T-helper 1 cell (primary cell): ENCODE measurements around the gene MOBP.
"Not testable (repeated sequence)": the region's sequence is repeated elsewhere in the genome, so short reads cannot be mapped to it uniquely, and the experiment has no call there.

Experiments used
- DNase-seq, 5 donors: peaks; one replicate each; pipeline ENCODE4 v3.0.0-alpha.2; 2012 to 2020
- total RNA-seq, 4 donors: gene quantifications; one replicate each; lab custom pipeline; 2026; lab: John Stamatoyannopoulos, UW

MOBP gene
- 0 to 0.15 (median 0.04) reads per million in 4 donors for total RNA-seq

DNA sequence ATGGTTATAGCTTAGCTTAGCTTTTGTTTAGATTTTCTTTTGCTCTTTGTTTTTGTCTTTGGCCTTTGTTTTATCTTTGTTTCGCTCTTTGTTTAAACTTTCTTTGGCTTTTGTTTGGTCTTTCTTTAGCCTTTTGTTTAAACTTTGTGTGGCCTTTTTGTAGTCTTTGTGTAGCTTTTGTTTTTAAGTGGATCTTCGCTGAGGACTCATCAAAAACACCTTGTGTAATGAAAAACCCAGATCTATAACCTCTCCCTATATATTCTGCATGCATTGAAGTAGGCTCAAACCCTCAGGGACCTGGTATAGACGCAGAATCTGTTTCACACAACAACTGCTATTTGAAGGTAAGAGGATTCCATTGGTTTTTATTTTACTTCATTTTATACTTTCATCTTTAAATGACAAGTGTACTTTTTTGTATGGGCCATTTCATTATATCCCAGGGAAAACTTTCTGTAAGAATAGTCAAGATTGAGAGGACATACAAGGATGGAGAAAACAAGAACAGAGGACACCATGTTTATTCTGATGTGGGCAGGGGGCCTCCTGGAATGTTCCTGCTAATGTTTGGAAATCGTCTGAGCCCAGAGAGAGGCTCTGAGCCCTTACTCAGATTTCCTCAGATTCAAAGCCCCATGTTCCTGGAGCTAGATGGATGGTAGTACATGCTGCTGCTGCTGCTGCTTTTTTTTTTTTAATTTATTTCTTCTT is at the start of gene MOBP:
Gene MOBP (plus strand): TSS at position 287 of the 714 bp plus-strand sequence. CDS start 34,390 bp downstream, outside the sequence.
- no peak for DNase-seq

- not testable (repeated sequence) for DNase-seq
These were observed 48.8 kb upstream of the MOBP start for GRCh38 chr3:39418556-39419225.

- DNase-seq, result no peak
These were observed 47.7 kb upstream of the MOBP start for GRCh38 chr3:39419742-39420315.

DNA sequence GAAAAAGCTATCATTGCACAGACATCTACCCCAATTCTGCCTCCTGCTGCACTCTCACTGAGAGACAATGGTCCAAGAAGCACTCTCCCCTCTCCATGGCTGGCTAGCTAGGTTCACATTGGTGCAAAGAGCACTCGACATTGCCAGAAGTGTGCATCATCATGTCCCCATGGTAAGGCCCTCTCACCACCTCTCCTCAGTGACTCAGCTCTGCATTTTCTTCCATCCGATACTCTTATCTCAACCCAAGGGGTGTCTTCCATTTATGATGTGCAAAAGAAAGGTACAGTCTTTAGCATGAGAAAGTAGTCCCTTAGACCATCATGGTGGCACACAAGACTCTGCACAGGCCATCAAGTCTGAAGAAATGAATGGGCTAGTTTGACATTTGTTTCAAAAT is 46.9 kb upstream of the MOBP start:
- no peak for DNase-seq

GRCh38 chr3:39423436-39423970 is 44.0 kb upstream of the MOBP start:
- no peak for DNase-seq

GRCh38 chr3:39426312-39426711 is 41.2 kb upstream of the MOBP start:
- no peak for DNase-seq

DNA sequence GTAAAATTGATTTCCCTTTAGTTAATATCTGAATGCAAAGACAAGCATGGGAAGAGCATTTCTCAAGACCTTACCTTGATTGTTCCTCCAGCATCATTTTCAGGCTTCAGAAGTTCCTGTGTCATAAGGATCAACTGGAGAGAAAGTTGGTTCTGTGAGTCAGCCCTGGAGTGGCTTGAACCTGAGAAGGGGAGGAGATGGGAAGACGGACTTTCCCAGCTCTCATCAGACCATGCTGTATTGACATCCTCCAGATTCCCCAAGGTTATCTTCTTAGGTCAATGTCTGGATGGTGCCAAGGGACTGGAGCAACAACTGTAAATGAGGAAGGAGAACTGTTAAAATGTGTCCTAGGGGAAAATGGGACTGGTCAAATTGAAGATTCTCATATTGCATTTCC is 40.0 kb upstream of the MOBP start:
- no peak for DNase-seq

GRCh38 chr3:39428745-39429201 is 38.7 kb upstream of the MOBP start:
- no peak for DNase-seq

DNA sequence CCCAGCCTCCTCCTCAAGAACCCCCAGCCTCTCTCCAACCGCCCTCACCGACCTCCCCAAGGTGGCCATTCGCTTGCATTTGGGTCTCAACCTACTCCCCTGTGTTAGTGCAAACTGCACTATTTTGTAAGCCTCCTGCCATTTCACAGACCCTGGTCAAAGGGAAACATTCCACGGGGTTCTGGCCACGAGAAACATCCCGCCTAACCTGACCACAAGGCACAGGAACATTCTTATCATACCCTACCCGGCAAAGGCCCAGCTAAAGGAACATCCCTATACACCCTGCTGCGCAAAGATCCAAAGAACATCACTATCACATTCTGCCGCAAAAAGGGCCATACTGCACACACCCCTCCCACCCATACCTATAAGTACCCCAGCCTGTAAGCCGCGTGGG is 38.0 kb upstream of the MOBP start:
- DNase-seq, result no peak

- DNase-seq, result no peak
These were observed 35.1 kb upstream of the MOBP start for GRCh38 chr3:39432342-39432741.

GRCh38 chr3:39433642-39434041 is 33.8 kb upstream of the MOBP start:
- DNase-seq, result no peak

GRCh38 chr3:39434574-39434973 is 32.9 kb upstream of the MOBP start:
- DNase-seq, result no peak

DNA sequence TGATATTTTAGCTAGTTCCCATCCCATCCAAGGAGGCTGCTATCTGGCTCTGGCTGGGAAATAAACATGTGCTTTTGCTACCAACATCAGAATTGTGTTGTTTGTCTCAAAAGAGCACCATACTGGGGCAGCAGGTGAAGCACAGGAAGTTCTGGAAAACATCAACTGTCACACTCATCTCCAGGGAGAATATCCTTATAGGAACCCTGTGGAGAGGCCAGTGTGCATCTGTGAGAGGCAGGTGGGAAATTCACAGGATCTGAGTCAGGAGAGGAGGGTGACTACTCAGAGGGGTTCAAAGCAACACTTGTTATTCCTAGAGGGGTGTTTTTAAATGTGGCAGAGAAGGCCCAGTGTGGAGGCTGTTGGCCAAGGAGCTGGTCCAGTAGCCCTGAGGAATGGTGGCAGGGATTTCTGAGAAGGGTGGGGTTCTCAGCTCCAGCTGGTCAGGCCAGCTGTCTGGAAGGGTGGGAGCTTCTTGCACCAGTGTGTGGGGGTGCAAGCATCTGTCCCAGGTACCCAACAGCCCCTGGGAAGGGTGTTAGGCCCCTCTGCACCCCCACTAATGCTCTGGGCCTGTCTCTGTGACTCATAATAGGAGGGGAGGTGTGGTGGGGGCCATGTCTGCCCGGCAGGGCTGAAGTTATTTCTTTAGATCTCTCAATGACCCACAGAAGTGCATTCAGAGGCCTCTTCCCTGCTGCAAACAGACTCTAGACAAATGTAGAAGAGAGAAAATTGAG is 32.3 kb upstream of the MOBP start:
- no peak for DNase-seq

- DNase-seq, result no peak
These were observed 28.6 kb upstream of the MOBP start for GRCh38 chr3:39438880-39439279.

GRCh38 chr3:39440316-39440715 is 27.2 kb upstream of the MOBP start:
- DNase-seq, result no peak

DNA sequence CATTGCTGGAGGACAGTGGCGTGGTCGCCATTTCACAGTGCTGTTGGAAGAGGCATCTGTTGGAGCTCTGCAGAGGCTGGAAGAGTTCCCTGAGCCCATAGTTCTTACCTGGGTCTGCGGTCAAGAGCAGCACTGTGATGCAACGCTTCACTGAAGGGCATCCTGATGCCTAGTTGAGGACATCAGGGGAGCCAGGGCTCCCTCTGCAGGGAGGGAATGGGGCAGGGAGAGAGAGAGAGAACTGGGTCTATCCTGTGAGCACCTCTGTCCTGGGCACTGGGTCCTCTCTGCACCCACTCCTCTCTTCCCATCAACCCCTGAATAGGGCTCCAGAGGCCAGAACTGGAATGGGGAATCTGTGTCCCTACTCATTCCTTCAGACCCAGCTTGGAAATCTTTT is 23.9 kb upstream of the MOBP start:
- no peak for DNase-seq

DNA sequence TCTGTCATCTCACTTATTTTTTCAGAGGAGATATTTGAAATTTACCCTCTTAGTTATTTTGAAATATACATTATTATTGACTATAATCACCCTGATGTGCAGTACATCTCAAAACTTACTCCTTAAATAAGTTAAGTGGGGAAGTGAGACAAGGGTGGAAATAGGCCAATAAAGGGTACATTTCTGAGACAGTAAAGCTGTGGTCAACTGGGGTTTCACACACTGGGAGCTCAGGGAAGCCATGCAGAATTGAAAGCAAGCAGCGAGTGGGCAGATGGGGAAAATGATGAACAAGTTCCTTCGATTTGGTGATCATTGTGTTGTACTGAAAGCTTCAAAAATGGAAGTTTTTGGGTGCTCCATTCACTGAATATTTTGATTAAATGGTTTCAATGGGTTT is 21.6 kb upstream of the MOBP start:
- DNase-seq, result no peak

DNA sequence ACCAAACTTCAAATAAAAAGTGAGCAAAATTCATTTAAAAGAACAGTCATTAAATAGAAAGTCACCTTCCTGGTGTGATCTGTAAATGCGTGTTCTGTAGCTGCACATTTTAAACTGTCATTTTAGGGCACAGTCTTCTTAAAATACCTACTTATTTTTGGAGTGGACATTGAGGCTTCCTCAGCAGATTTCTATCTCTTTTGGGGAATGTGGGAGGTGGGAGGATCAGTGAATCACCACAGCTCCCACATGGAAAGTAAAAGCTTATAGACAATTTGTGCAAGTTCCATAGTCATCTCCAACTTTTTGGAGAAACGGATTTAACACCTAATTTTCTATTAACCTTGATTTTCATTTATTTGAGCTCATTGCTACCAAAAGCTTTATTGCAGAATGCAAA is 21.0 kb upstream of the MOBP start:
- DNase-seq, result no peak

DNA sequence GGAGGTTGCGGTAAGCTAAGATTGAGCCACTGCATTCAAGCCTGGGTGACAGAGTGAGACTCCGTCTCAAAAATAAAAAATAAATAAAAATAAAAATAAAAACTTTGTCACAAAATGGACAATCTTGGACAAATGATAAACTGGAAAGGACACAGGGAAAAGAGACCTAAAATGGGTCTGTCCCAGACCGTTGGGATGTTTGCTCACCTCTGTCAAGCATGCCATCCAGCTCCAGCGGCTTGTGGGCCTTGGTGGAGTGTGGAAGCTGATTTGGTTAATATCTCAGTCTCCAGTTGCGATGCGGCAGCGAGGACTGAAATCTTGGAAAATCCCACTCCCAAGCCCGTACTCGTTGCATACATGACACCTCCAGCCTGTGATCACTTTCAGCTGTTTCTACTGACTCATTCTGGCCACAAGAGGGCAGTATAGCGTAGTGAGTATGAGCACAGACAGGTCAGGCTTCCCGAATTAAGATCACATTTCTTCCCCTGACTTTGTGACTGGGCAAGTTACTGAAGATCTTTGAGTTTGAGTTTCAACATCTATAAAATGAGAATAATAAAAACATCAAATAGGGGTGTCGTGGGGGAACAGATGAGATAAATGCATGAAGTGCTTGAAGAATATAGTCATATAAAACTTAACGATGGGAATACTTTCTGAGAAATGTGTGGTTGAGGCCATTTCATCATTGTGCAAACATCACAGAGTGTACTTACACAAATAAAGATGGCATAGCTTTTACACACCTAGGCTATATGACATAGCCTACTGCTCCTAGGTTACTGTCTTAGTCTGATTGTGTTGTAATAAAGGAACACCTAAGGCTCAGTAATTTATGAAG is 19.6 kb upstream of the MOBP start:
- DNase-seq, result peak in 4 of 5 donors; percentile 20 to 55 (median 48)

DNA sequence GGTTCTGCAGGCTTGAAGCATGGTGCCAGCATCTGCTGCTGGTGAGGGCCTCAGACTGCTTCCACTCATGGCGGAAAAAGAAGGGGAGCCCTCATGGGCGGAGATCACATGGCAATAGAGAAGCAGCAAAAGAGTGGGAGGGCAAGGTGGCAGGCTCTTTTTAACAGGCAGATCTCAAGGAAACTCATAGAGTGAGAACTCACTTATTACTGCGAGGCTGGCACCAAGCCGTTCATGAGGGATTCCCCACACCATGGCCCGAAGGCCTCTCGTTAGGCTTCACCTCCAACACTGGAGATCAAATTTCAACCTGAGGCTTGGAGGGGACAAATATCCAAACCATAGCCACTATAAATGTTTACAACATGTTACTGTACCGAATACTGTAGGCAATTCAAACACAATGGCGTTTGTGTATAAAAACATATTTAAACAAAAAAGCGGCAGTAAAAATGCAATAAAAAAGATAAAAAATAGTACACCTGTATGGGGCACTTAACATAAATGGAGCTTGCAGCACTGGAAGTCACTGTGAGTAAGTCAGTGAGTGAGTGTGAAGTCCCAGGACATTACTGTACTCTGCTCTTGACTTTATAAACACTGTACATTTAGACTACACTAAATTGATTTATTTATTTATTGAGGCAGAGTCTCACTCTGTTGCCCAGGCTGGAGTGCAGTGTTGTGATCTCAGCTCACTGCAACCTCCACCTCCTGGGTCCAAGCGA is 18.8 kb upstream of the MOBP start:
- no peak for DNase-seq

DNA sequence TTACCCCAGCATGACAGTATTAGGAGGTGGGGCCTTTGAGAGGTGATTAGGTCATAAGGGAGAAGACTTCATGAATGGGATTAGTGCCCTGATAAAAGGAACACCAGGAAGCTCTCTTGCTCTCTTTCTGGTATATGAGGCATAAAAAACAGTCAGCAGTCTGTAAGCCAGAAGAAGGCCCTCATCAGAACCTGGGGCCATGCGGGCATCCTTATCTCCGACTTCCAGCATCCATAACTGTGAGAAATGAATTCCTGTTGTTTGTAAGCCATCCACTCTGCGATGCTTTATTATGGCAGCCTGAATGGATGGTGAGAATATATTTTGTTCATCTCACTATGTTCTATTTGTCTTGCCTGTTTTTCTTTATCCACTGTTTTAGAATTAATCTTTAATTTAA is 17.7 kb upstream of the MOBP start:
- no peak for DNase-seq
